H9 (cell line): ENCODE data around the gene SIN3B. TPM values are rescaled to one million over a fixed set of nuclear protein-coding genes. Genes with fewer than 3 reads are reported as not detected.
A peak's percentile ranks its signal among the peaks of the same experiment; 100 is the strongest.

Experiments
- DNase-seq: peaks from one replicate; pipeline ENCODE4 v3.0.0-alpha.2; 2017
- H2AFZ ChIP-seq: one replicate; pipeline ENCODE4 v1.6.1; 2013; ENCODE audit warnings: mild to moderate bottlenecking, low read length, control low read depth, moderate library complexity
- H2AK5ac ChIP-seq: 2 replicates; pipeline ENCODE4 v1.6.1; 2013; ENCODE audit warnings: low read length, control low read depth, mixed read lengths; ENCODE audit not compliant: insufficient read length
- H2BK120ac ChIP-seq: one replicate; pipeline ENCODE4 v1.6.1; 2013; ENCODE audit warnings: low read depth, mild to moderate bottlenecking, low read length, control low read depth, inconsistent platforms; ENCODE audit not compliant: poor library complexity, severe bottlenecking
- H2BK12ac ChIP-seq: 2 replicates; pipeline ENCODE4 v1.6.1; 2013; ENCODE audit warnings: low read length, control low read depth, mixed read lengths, low read depth; ENCODE audit not compliant: insufficient read length
- H2BK15ac ChIP-seq: 2 replicates; pipeline ENCODE4 v1.6.1; 2013; ENCODE audit warnings: low read depth, low read length, control low read depth
- H2BK20ac ChIP-seq: one replicate; pipeline ENCODE4 v1.6.1; 2013; ENCODE audit warnings: low read depth, mild to moderate bottlenecking, low read length, control low read depth, inconsistent platforms; ENCODE audit not compliant: poor library complexity, severe bottlenecking
- H2BK5ac ChIP-seq: 2 replicates; pipeline ENCODE4 v1.6.1; 2013; ENCODE audit warnings: low read length, control low read depth, mixed read lengths; ENCODE audit not compliant: insufficient read length
- H3K14ac ChIP-seq: 2 replicates; pipeline ENCODE4 v1.6.1; 2013; ENCODE audit warnings: low read length, control low read depth; ENCODE audit not compliant: insufficient read depth
- H3K18ac ChIP-seq: 2 replicates; pipeline ENCODE4 v1.6.1; 2013; ENCODE audit warnings: low read depth, mild to moderate bottlenecking, mixed read lengths, low read length, control low read depth; ENCODE audit not compliant: insufficient read length
- H3K23ac ChIP-seq: 2 replicates; pipeline ENCODE4 v1.6.1; 2013; ENCODE audit warnings: low read length, control low read depth, mixed read lengths, low read depth; ENCODE audit not compliant: insufficient read length
- H3K23me2 ChIP-seq: 2 replicates; pipeline ENCODE4 v1.6.1; 2013; ENCODE audit warnings: low read depth, mild to moderate bottlenecking, mixed read lengths, low read length, control low read depth; ENCODE audit not compliant: insufficient read length, poor library complexity, severe bottlenecking
- H3K27ac ChIP-seq: 2 replicates; pipeline ENCODE4 v1.5.1; 2013; ENCODE audit warnings: low read length, control low read depth, mixed read lengths, low read depth; ENCODE audit not compliant: insufficient read length
- H3K27me3 ChIP-seq: 2 replicates; pipeline ENCODE4 v1.6.1; 2013; ENCODE audit warnings: low read length, control low read depth, inconsistent platforms; ENCODE audit not compliant: insufficient read depth
- H3K4ac ChIP-seq: 2 replicates; pipeline ENCODE4 v1.6.1; 2013; ENCODE audit warnings: low read depth, mild to moderate bottlenecking, control low read depth, inconsistent platforms, low read length, moderate library complexity
- H3K4me1 ChIP-seq: 2 replicates; pipeline ENCODE4 v1.6.1; 2013; ENCODE audit warnings: low read length, control low read depth, inconsistent platforms; ENCODE audit not compliant: insufficient read depth
- H3K4me2 ChIP-seq: 2 replicates; pipeline ENCODE4 v1.6.1; 2013; ENCODE audit warnings: low read length, control low read depth, mixed read lengths; ENCODE audit not compliant: insufficient read length, insufficient read depth
- H3K56ac ChIP-seq: 2 replicates; pipeline ENCODE4 v1.6.1; 2013; ENCODE audit warnings: low read depth, mild to moderate bottlenecking, mixed read lengths, low read length, control low read depth; ENCODE audit not compliant: insufficient read length
- H3K79me1 ChIP-seq: 2 replicates; pipeline ENCODE4 v1.6.1; 2013; ENCODE audit warnings: low read depth, mild to moderate bottlenecking, moderate library complexity, low read length, control low read depth, inconsistent platforms; ENCODE audit not compliant: insufficient read depth, poor library complexity, severe bottlenecking
- H3K79me2 ChIP-seq: 2 replicates; pipeline ENCODE4 v1.6.1; 2013; ENCODE audit warnings: low read length, control low read depth, inconsistent platforms; ENCODE audit not compliant: insufficient read depth
- H3K9ac ChIP-seq: 2 replicates; pipeline ENCODE4 v1.6.1; 2013; ENCODE audit warnings: low read length, control low read depth, mixed read lengths; ENCODE audit not compliant: insufficient read length; ENCODE audit errors: extremely low read depth
- H3K9me3 ChIP-seq: one replicate; pipeline ENCODE4 v1.6.1; 2013; ENCODE audit warnings: low read depth, low read length, inconsistent platforms; ENCODE audit not compliant: control insufficient read depth
- H3T11ph ChIP-seq: one replicate; pipeline ENCODE4 v1.6.1; 2013; ENCODE audit warnings: mild to moderate bottlenecking, low read length, control low read depth, inconsistent platforms
- H4K20me1 ChIP-seq: one replicate; pipeline ENCODE4 v1.6.1; 2013; ENCODE audit not compliant: control insufficient read depth, insufficient read length, insufficient read depth
- H4K5ac ChIP-seq: 2 replicates; pipeline ENCODE4 v1.6.1; 2013; ENCODE audit warnings: low read depth, mild to moderate bottlenecking, mixed read lengths, low read length, control low read depth; ENCODE audit not compliant: insufficient read length
- H4K8ac ChIP-seq: replicated peaks from 2 replicates; pipeline ENCODE4 v1.6.1; 2013; ENCODE audit warnings: low read length, control low read depth, mixed read lengths, low read depth; ENCODE audit not compliant: insufficient read length
- H4K91ac ChIP-seq: 2 replicates; pipeline ENCODE4 v1.6.1; 2013; ENCODE audit warnings: low read depth, mild to moderate bottlenecking, moderate library complexity, mixed read lengths, low read length, control low read depth; ENCODE audit not compliant: insufficient read length
- H3K27ac Mint-ChIP-seq, 3 experiments: 2 replicates in 2 of 3; 3 replicates in 1 of 3; pipeline ENCODE4 v1.8.0; 2020 to 2021; ENCODE audit warnings: mixed read lengths in 3 of 3, mild to moderate bottlenecking in 1 of 3, moderate library complexity in 1 of 3
- H3K27me3 Mint-ChIP-seq: 2 replicates; pipeline ENCODE4 v1.8.0; 2021; ENCODE audit warnings: low read depth, mild to moderate bottlenecking, moderate library complexity, mixed read lengths
- H3K36me3 Mint-ChIP-seq, 3 experiments: 2 replicates in 2 of 3; 3 replicates in 1 of 3; pipeline ENCODE4 v1.8.0; 2020 to 2021; ENCODE audit warnings: low read depth in 3 of 3, mixed read lengths in 3 of 3; ENCODE audit not compliant: insufficient read depth in 1 of 3
- H3K4me1 Mint-ChIP-seq, 2 experiments: 2 replicates each; pipeline ENCODE4 v1.8.0; 2020; ENCODE audit warnings: mixed read lengths in 2 of 2
- H3K4me3 Mint-ChIP-seq, 2 experiments: 2 replicates in 1 of 2; 3 replicates in 1 of 2; pipeline ENCODE4 v1.8.0; 2020 to 2021; ENCODE audit warnings: mild to moderate bottlenecking in 2 of 2, mixed read lengths in 2 of 2, moderate library complexity in 1 of 2
- H3K9me3 Mint-ChIP-seq, 2 experiments: 2 replicates in 1 of 2; 3 replicates in 1 of 2; pipeline ENCODE4 v1.8.0; 2020; ENCODE audit warnings: mild to moderate bottlenecking in 2 of 2, mixed read lengths in 2 of 2, moderate library complexity in 1 of 2
- CTCF ChIP-seq: fragments of 200-600 bp; sonication (generic); conservative IDR thresholded peaks from 3 replicates; pipeline ENCODE4 v1.8.0; 2021; ENCODE audit warnings: antibody characterized with exemption, mild to moderate bottlenecking
- WGBS: extraction: QIAGEN DNeasy Blood & Tissue Kit; methylation state at CpG from one replicate; pipeline ENCODE4 v1.1.7; 2013; ENCODE audit warnings: missing lambda C conversion rate, low lambda C conversion rate, mixed read lengths; ENCODE audit not compliant: insufficient read length; ENCODE audit errors: extremely low coverage; 5-methylcytosine and 5-hydroxymethylcytosine counted together
- total RNA-seq: library from RNA; stranded (reverse); gene quantifications from 2 replicates; pipeline ENCODE4 v1.2.1, GENCODE V29; 2021

The SIN3B gene
- total RNA-seq, 1 experiment from 2014 or later, result 72.7 TPM

- no peak overlapping the region for H2BK15ac ChIP-seq
- no peak overlapping the region for H3K27ac ChIP-seq
- no peaks in the 10 kb centered on the region for H3K4me1 Mint-ChIP-seq
- no peaks in the 10 kb centered on the region for H3K79me2 ChIP-seq
- H4K20me1 ChIP-seq, result no peaks in the 10 kb centered on the region
- no peaks in the 10 kb centered on the region for H3K79me1 ChIP-seq
- H3K9me3 Mint-ChIP-seq, result no peaks in the 10 kb centered on the region
- no peaks in the 10 kb centered on the region for H3K9me3 ChIP-seq
- no CpG with 5 or more reads among the region's 3 CpGs for WGBS
- no peak overlapping the region for H4K8ac ChIP-seq
- no peak for DNase-seq
- no peak overlapping the region for H3K4me3 Mint-ChIP-seq
- H2BK20ac ChIP-seq, result no peak overlapping the region
- H3K23ac ChIP-seq, result no peak overlapping the region
- no peaks in the 10 kb centered on the region for H3K27me3 Mint-ChIP-seq
- H3K14ac ChIP-seq, result no peak overlapping the region
- no peak overlapping the region for H3K18ac ChIP-seq
- no peak overlapping the region for H2BK5ac ChIP-seq
- peaks cover 21 to 57% (median 55%) of the 10 kb centered on the region in 3 experiments; a peak in 6 of 7 replicates for H3K36me3 Mint-ChIP-seq
- H4K91ac ChIP-seq, result no peak overlapping the region
- no peaks in the 10 kb centered on the region for H3K27me3 ChIP-seq
- peak overlapping the region in 1 of 3 experiments; percentile 49; a peak in 1 of 7 replicates for H3K27ac Mint-ChIP-seq
- H3K9ac ChIP-seq, result no peak overlapping the region
- H3K56ac ChIP-seq, result no peak overlapping the region
- no peak overlapping the region for H2AFZ ChIP-seq
- no peak overlapping the region for H4K5ac ChIP-seq
- no peak overlapping the region for H2BK12ac ChIP-seq
- H3K4me1 ChIP-seq, result no peaks in the 10 kb centered on the region
- H3K23me2 ChIP-seq, result no peaks in the 10 kb centered on the region
- H3T11ph ChIP-seq, result no peak overlapping the region
- TF ChIP-seq CTCF, result no peak
- H2BK120ac ChIP-seq, result no peak overlapping the region
- no peak overlapping the region for H2AK5ac ChIP-seq
- H3K4me2 ChIP-seq, result no peak overlapping the region
- H3K4ac ChIP-seq, result no peak overlapping the region
Measured at GRCh38 chr19:16861011-16861410, 31.8 kb downstream of the SIN3B start.
